ENCODE data around the gene TRPV5. TPM values are rescaled to one million over a fixed set of nuclear protein-coding genes. Genes with fewer than 3 reads are reported as not detected.

The TRPV5 gene
- total and polyA plus RNA-seq, 2 of the 8 experiments (the other 6 are each of a cell fraction or from before 2014, with no cell fraction given) = 0.03 TPM; not detected in 1

DNA sequence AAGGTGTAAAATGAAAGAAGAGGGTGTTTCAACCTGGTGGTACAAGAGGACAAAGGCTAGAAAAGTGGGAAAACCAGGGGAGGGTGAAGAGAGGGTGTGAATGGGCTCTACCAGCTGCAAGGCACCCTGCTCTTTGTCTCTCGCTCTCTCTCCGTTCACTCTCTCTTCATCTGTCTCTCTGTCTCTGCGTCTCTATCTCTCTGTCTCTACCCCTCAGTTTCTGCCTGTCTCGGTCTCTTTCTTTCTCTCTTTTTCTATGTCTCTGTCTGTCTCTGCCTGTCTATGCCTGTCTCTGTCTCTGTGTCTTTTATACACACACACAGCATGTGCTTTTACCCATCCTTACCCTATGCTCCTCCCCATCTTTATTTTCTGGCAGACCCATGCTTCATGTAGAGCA is 5.1 kb upstream of the TRPV5 start:
- H2BK12ac ChIP-seq (ENCODE audit: low read depth, low read length) = no peak overlapping the region
- H3K56ac ChIP-seq (replicated peaks; ENCODE audit: insufficient read length, low read depth, low read length) = no peak overlapping the region
- 87% methylated on average over 4 of the region's 4 CpGs; no CpG with 5 or more reads in 1 of the 2 experiments for WGBS, 2 experiments (ENCODE audit: extremely low coverage in 1 of 2, insufficient coverage in 1 of 2, insufficient read length in 1 of 2, insufficient replicate concordance in 2 of 2, low coverage in 1 of 2, low lambda C conversion rate in 2 of 2, missing lambda C conversion rate in 1 of 2)
- H3K79me1 ChIP-seq (ENCODE audit: low read depth, low read length) = no peaks in the 10 kb centered on the region
- no peak overlapping the region for H4K8ac ChIP-seq (ENCODE audit: extremely low read depth, insufficient read depth, low read length)
- no peaks in the 10 kb centered on the region for H3K9me3 ChIP-seq (ENCODE audit: insufficient read depth in 2 of 2, low read depth in 1 of 2, low read length in 1 of 2)
- H2AK5ac ChIP-seq (ENCODE audit: low read depth, low read length) = no peak overlapping the region
- DNase-seq (ENCODE audit: low read depth in 1 of 2, low spot score in 2 of 2) (no peak), FAIRE-seq (no peak)
- H4K5ac ChIP-seq (ENCODE audit: insufficient read length, low read depth, low read length) = no peak overlapping the region
- no peak overlapping the region for H4K91ac ChIP-seq (replicated peaks; ENCODE audit: insufficient read length, low read length)
- ChIA-PET POLR2A (ENCODE audit: partially characterized antibody) (no interaction called here), CTCF (ENCODE audit: partially characterized antibody) (interaction anchor here (0.9 to 2.4 kb wide), 7 partner anchors 9 to 41 kb away, joined by 4 to 12 read pairs (median 4); no protein-coding TSS in a partner anchor)
- no peaks in the 10 kb centered on the region; a peak in 1 of 7 replicates for H3K4me1 ChIP-seq (replicated peaks in 1 of 4; ENCODE audit: control insufficient read depth in 3 of 4, insufficient read depth in 4 of 4, low read length in 3 of 4)
- H2BK20ac ChIP-seq (ENCODE audit: low read length) = no peak overlapping the region
- peaks cover 0 to 1% of the 10 kb centered on the region in 2 experiments for H4K20me1 ChIP-seq (replicated peaks in 1 of 2; ENCODE audit: control insufficient read depth in 1 of 2, insufficient read depth in 2 of 2, low read length in 2 of 2)
- no peak overlapping the region for H3K4me3 ChIP-seq (ENCODE audit: extremely low read depth in 1 of 4, insufficient read depth in 2 of 4, low read depth in 3 of 4, low read length in 4 of 4)
- no peak overlapping the region for H2AFZ ChIP-seq (ENCODE audit: low read length)
- no peaks in the 10 kb centered on the region for H3K79me2 ChIP-seq (ENCODE audit: control insufficient read depth in 1 of 2, insufficient read depth in 2 of 2, low read length in 2 of 2)
- no peaks in the 10 kb centered on the region for H3K23me2 ChIP-seq (ENCODE audit: low read depth, low read length)
- no peak overlapping the region for H3K14ac ChIP-seq (ENCODE audit: insufficient read length)
- no peak overlapping the region for H3K4me2 ChIP-seq (ENCODE audit: insufficient read depth in 1 of 2, low read depth in 2 of 2, low read length in 2 of 2)
- no peak overlapping the region for H2BK5ac ChIP-seq (ENCODE audit: low read depth, low read length)
- no peak overlapping the region for H3K18ac ChIP-seq (ENCODE audit: extremely low read depth, low read length)
- no peak overlapping the region for H2BK120ac ChIP-seq (replicated peaks; ENCODE audit: low read depth, low read length)
- no peak overlapping the region for H2BK15ac ChIP-seq (ENCODE audit: low read length)
- H3K9ac ChIP-seq (replicated peaks in 1 of 4; ENCODE audit: extremely low read depth in 1 of 4, low read depth in 3 of 4, low read length in 3 of 4) = no peak overlapping the region
- no peak overlapping the region for H3K23ac ChIP-seq (ENCODE audit: insufficient read length)
- H3K27me3 ChIP-seq (replicated peaks in 1 of 4; ENCODE audit: control insufficient read depth in 3 of 4, extremely low read depth in 1 of 4, insufficient read depth in 3 of 4, low read length in 3 of 4) = no peaks in the 10 kb centered on the region; a peak in 1 of 7 replicates
- H3K4ac ChIP-seq (replicated peaks; ENCODE audit: insufficient read length, low read depth, low read length) = no peak overlapping the region
- H3K27ac ChIP-seq (ENCODE audit: low read depth, low read length) = no peak overlapping the region
- no peaks in the 10 kb centered on the region for H3K36me3 ChIP-seq (ENCODE audit: control insufficient read depth in 2 of 4, insufficient read depth in 4 of 4, low read length in 3 of 4)
- no peak for TF ChIP-seq KDM1A (IDR thresholded peaks at IDR 0.05; ENCODE audit: borderline replicate concordance, low read length)
- no peak for TF ChIP-seq TAF1 (IDR thresholded peaks at IDR 0.05; ENCODE audit: low read depth, low read length)
- TF ChIP-seq, protein P1, sequence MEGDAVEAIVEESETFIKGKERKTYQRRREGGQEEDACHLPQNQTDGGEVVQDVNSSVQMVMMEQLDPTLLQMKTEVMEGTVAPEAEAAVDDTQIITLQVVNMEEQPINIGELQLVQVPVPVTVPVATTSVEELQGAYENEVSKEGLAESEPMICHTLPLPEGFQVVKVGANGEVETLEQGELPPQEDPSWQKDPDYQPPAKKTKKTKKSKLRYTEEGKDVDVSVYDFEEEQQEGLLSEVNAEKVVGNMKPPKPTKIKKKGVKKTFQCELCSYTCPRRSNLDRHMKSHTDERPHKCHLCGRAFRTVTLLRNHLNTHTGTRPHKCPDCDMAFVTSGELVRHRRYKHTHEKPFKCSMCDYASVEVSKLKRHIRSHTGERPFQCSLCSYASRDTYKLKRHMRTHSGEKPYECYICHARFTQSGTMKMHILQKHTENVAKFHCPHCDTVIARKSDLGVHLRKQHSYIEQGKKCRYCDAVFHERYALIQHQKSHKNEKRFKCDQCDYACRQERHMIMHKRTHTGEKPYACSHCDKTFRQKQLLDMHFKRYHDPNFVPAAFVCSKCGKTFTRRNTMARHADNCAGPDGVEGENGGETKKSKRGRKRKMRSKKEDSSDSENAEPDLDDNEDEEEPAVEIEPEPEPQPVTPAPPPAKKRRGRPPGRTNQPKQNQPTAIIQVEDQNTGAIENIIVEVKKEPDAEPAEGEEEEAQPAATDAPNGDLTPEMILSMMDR (IDR thresholded peaks at IDR 0.05; ENCODE audit: control extremely low read depth in 1 of 3, insufficient read depth in 1 of 3, low read depth in 1 of 3, low read length in 3 of 3) = no peak
- no peak for TF ChIP-seq SIX5 (IDR thresholded peaks at IDR 0.05; ENCODE audit: low read depth, low read length)
- no peak for TF ChIP-seq POU5F1 (IDR thresholded peaks at IDR 0.05; ENCODE audit: low read depth, low read length)
- no peak for TF ChIP-seq YY1 (IDR thresholded peaks at IDR 0.05; ENCODE audit: low read depth, low read length)
- no peak for TF ChIP-seq MAFK (IDR thresholded peaks at IDR 0.05; ENCODE audit: low read depth, low read length)
- TF ChIP-seq RAD21 (IDR thresholded peaks at IDR 0.05 in 1 of 2, conservative IDR thresholded peaks at IDR 0.05 in 1 of 2; ENCODE audit: low read depth in 2 of 2, low read length in 2 of 2) = no peak
- TF ChIP-seq TBP (IDR thresholded peaks at IDR 0.05; ENCODE audit: low read depth, low read length) = no peak
- TF ChIP-seq SIN3A (conservative IDR thresholded peaks at IDR 0.05 in 1 of 2, IDR thresholded peaks at IDR 0.05 in 1 of 2; ENCODE audit: low read depth in 1 of 2, low read length in 2 of 2) = no peak
- no peak for TF ChIP-seq RBBP5 (IDR thresholded peaks at IDR 0.05; ENCODE audit: borderline replicate concordance, low read depth, low read length)
- TF ChIP-seq JUN (IDR thresholded peaks at IDR 0.05; ENCODE audit: low read depth, low read length) = no peak

Data from H1 (cell line).